Stimulated activated CD8-positive, alpha-beta memory T cell treated with anti-CD3 and anti-CD28 coated beads, Interleukin-4, amount 100 ng/mL, for 1 hour (primary cell): Measurements from ENCODE around the gene HPCAL1.

Experiments
- DNase-seq, 2 donors: peaks; one replicate each; pipeline ENCODE4 v3.0.0-alpha.2; 2020; ENCODE audit warnings: low read depth in 2 of 2, low spot score in 1 of 2

Gene HPCAL1

DNA sequence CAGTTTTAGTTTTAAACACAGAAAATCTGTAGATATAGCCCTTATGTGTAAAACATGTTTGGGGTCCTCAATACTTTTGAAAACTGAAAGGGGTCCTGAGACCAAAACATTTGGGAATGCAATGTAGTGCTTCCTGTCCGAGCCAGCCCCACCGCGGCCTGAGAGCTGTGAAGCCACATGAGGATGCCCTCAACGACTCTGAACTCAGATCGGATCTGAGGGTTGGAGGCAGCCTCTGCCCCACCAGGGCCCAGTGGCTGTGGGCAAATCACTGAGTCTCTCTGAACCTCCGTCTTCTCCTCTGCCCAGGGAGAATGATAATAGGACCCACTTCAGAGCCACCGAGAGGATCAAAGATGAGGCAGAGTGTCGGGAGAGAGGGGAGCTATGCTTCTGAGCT is 33.4 kb upstream of the HPCAL1 start:
- DNase-seq: no peak

DNA sequence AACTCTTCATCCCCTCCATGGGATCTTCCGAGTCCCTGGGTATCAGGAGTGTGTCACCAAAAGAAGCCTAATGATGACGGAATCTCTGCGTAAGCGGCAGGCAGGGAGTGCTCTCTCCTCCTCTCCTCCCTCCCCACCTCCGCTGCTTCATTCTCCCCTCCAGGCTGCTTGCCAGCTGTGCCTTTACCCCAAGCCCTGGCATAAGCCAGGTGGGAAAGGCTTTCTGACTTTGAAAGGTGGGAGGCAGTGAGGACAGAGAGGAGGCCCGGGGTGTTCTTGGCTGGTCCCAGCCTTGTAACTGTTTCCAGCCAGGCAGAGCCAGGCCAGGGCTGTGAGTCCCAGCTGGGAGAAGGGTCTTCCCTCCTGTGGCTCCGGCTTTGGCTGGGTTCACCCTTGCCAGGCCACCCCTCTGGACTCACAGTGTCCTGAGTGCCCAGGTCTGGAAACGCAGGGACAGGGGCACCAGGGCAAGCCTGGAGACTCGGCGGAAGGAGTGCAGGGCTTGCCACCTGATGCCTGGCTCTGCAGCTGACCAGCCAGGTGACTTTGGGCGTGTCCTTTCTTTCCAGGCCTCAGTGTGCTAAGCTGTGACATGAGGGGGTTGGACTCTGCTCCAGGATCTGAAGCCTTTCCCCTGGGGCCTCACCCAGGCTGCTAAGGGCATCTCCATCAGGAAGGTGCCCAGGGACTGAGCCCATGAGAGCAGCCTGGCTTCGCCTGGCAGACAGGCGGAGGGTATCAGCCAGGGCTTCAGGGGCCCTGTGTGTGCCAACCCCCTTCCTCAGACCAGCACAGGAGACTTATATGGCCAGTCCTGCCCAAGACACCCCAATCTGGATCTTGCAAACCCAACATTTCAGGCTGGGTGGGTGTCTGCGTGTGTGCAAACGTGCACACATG is 32.7 kb upstream of the HPCAL1 start:
- no peak for DNase-seq

DNA sequence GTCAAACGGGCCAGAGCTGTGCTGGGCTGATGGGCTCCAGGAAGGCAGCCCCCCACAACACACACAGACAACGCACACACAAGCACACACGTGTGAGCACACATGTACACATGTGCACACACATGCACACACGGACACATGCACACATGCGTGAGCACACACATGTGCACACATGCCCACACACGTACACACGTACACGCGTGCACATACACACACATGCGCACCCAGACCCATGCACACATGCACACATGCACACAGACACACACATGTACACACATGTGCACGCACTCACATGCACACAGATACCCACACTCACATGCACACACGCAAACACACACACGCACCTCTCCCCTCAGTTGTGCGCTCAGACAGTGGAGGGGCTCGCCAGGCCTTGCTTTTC is 31.2 kb upstream of the HPCAL1 start:
- DNase-seq: no peak

DNA sequence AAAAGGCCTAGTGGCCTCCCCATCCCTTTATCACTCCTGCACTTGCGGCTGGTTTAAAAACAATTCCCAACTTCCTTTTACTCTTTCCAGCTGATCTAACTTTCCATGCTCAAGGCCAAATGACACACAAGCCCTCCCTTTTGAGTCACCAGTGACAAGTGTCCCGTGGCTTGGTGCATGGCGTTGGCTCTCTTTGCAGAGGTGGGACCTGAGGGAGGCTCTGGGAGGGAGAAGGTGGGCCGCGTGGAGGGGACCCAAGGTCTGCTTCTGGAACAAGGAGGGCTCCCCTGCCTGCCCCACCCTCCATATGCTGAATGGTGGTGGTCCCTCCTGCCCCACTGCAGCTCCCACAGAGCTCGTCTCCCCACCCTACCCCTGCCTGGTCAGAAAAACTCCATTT is 30.8 kb upstream of the HPCAL1 start:
- no peak for DNase-seq

DNA sequence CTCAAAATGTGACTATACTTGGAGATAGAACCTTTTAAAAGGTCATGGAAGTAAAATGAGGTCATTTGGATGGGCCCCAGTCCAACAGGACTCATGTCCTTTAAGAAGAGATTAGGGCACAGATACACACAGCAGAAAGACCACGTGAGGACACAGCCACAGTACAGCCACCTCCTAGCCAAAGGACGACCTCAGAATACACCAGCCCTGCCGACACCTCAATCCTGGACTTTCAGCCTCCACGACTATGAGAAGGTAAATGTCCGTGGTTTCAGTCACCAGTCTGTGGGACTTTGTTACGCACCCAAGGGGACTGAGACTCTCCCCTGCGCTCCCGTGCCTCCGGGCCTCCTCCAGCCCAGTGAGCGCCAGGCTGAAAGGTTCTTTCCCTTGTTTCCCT is 30.2 kb upstream of the HPCAL1 start:
- no peak for DNase-seq

DNA sequence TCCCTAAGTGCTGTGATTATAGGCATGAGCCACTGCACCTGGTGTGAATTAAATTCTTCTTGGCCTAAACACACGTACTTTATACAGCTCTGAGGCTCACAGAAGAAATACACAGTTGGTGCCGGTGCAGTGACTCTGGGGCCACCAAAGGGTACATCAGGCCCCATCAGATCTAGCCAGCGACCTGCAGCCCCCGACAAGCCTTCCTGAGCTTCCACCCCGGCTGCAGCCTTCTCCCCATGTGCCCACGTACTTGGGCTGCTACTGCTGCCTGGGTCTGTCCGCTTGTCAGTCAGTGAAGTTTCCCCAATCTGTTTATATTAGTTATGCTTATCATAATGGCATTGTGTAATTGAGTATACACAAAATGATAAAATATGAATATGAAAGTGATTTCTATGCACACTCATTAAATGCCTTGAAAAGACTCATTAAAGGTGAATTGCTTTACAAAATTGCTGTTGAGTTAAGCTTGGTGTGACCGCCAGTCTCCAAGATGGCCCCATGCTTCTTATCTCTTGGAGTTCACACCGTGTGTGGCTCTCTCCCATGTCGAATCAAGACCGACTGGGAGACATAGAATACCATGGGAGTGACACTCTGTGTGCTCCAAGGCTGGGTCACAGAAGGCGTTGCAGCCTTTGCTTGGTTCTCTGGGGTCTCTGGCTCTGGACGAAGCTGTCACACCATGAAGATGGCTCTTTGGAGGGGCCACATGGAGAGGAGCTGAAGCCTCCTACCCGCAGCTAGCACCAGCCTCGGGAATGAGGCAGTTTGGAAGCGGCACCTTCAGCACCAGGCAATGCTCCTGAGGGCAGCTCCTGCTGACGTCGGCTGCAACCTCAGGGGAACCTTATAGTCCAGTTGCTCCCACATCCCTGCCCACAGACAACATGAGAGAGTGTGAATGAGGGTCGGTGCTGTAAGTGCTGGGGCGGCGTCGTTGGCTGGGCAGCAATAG is 29.2 kb upstream of the HPCAL1 start:
- DNase-seq: no peak

DNA sequence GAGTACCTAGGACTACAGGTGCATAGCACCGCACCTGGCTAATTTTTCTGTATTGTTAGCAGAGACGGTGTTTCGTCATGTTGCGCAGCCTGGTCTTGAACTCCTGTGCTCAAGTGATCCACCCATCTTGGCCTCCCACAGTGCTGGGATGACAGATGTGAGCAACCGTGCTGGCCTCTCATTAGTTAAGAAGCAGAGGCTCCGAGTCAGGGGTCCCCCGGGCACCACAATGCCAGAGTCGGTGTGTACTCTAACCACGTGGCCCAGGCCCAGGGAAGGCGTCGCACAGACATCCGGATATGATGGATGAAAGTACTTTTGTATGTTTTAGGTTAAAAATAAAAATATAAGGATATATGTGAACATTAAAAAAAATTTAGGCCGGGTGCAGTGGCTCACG is 28.3 kb upstream of the HPCAL1 start:
- no peak for DNase-seq

DNA sequence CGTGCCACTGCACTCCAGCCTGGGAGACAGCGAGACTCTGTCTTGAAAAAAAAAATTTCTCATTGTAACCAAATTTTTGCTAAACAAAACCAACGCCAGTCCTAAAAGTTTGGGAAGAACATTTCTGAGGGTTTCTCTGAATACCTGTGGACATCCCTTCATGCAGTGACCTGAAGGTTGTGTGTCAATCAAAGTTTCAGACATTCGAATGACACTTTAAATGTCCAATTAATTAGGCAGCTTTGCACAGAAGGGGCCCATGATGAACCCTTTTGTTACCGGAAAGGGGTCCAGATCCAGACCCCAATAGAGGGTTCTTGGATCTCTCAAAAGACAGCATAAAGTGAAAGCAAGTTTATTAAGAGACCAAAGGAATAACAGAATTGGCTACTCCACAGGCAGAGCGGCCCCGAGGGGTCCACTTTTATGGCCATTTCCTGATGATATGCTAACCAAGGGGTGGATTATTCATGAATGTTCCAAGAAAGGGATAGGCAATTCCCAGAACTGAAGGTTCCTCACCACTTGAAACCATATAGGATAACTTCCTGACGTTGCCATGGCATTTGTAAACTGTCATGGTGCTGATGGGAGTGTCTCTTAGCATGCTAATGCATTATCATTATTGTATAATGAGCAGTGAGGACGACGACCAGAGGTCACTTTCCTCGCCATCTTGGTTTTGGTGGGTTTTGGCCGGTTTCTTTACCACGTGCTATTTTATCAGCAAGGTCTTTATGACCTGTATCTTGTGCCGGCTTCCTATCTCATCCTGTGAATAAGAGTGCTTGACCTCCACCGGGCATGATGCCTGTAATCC is 27.5 kb upstream of the HPCAL1 start:
- no peak for DNase-seq

DNA sequence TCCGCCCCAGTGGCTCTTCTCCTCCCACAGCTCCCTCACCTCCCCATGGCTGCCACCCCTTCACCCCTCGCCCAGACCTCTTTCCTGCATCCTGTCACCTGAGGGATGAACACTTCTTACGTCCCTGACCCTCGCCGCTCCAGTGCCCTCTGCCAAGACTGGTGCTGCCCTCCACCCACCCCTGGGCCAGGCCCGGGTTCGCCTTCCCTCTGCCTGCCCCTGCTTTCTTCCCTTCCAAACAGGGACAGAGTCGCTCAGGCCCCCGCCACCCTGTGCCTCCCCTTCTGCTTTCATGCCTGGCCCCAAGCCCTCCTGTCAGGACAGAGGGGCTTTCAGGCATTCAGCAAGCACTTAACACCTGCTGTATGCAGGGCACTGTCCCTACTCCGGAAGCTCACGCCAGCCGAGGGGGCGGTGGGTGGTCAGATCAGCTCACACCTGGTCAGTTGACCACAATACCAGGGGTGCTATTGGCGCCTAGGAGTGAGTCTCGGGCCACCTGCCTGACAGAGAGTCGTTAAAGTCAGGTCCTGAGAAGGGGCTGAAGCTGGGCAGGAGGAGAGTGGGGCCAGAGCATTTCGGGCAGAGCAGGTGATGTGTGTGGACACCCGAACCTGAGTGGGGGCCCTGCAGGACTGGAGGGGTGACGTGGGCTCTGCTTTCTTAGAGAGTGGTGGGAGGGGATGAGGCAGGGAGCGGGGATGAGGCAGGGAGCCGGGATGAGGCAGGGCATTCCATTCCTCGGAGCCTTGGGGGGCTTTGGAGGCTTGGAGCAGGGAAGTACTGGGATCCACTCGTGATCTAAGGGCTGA is 26.0 kb upstream of the HPCAL1 start:
- DNase-seq: no peak

DNA sequence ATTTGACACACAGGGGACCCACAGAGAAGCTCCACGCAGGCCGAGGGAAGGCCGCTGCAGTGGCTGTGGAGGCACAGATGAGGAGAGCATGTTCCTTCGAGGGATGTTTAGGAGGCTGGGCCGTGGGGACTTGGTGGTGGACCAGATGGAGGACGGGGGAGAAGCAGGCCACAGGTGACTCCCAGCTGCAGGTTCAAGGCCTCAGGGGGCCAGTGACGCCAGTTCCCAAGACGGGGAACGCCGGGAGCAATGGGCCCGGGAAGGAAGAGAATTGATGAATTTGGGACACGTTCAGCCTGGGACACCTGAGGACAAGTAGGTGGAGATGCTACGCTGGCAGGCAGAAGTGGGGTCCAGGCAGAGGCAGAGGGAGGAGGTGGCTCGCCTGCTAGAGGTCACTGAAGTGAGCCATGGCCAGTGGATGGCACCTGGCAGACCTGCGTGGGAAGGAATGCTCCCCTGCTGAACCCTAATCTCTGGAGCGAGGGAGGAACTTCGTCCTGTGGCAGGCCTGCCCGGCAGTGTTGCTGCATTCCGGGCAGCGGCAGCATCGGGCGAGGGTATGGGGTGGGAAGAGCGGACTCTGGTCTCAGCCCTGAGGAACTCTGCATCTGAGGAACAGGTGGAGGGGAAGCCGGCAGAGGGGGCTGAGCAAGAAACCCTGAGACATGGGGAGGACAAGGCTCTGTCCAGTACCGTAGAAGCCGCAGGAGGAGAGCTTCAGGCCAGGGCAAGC is 25.2 kb upstream of the HPCAL1 start:
- no peak for DNase-seq

DNA sequence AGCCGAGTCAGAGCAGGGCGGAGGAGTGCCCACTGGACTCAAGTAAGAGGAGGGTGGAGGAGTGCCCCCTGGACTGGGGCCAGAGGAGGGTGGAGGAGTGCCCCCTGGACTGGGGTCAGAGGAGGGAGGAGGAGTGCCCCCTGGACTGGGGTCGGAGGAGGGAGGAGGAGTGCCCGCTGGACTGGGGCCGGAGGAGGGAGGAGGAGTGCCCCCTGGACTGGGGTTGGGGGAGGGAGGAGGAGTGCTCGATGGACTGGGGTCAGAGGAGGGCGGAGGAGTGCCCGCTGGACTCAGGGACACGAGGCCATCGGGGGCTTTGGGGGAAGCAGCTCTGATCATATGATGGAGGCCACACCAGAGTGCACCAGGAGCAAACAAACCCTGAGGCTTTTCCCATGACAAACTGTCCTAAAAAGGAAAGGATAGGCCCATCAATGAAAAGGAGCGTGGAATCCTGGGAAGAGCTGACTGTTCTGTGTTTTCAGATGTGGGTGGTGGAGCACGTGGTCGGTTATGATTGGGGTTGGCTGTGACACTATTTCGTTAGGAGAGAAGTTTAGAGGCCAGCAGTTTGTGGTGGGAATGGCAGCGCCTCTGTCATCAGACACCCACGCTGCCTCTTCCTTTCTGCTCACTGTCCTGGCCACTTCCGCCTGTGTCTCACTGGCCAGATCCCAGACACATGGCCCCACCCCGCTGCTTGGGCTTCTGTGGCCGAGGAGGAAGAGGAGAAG is 24.5 kb upstream of the HPCAL1 start:
- no peak for DNase-seq

DNA sequence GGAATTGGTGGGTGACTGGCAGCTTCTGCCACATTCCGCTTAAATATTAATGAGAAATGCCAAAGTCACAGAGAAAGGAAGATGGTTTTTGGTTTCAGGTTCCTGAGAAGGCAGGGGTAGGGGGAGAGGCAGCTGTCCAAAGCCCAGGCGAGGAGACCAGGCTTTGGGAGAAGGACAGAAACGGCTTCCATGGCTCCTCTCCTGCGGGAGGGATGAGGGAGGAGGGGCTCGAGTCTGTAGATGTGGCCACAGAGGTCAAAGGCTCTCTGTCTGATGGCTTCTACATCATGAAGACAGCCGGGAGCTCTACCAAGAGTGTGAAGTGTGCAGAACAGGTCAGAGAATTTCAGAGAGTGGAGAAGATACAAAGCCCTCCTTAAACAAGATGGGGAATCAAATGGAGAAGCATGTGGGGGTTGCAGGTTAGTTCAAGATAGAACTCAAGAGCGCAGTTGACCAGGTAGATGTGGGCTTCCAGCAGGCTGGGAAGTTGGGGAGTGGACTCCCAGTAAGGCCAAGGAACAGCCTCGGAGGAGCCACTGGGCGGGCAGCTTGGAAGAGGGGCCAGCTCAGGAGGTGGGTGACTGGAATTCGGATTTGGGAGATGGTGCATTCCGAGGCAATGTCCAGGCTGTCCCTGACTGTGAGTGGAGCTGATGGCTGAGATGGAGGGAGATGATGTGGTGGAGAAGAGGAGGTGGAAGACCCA is 23.8 kb upstream of the HPCAL1 start:
- no peak for DNase-seq

DNA sequence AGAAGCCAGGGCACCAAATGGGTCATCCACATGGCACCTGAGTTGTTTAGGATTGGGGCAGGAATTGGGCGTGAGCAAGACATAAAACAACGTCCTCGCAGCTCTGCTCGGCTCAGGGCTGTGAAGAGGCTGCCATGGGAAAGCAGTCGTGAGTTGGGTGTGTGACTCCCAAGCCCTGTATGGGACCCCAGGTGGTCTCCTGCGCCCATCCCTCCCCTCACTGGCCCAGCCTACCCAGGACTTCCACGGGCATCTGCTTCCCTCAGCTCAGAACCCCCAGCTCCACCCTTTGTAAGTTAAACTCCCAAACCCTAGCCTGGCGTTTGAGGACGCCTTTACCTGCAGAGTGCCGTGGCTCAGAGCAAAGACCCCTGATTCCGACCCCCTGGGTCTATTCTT is 23.2 kb upstream of the HPCAL1 start:
- no peak for DNase-seq

DNA sequence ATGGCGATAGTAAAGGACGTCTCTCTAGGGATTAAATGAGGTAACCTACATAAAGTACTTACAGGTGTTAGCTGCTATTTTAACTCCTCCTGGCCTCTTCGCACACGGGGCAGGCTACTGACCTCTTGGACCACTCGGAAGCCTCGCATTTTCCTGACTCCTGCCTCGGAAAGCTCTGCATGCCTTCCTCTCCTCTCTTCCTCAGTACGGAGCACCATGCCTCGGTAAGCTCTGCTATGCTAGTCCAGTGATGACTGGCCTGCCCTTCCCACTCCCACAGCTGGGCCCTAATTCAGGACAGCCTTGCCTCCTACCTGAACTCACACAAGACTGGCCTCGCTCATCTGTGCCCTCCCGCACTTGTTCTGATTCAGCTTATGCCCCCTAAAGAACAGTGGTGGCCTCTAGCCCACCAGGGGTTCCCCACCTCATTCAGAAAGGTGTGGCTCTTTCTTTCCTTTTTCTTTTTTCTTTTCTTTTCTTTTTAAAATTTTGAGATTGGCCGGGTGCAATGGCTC is 22.7 kb upstream of the HPCAL1 start:
- no peak for DNase-seq

DNA sequence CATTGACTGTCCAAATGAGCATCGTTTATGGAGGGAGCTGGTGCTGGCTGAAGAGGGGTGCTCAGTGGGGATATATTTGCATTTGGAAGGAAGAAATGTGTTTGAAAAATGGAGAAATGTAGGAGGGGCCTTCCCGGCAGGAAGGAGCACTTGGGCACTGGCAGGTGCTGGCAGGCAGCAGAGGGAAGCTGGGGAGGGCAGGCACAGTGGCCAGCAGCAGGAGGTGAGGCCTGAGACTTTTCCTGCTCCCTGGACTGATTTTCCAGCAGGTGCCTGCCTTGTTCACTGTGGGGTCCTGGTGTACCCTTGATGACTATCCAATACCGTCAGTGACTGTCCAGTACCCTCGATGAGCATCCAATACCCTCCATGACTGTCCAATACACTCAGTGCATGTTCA is 20.8 kb upstream of the HPCAL1 start:
- DNase-seq: no peak

DNA sequence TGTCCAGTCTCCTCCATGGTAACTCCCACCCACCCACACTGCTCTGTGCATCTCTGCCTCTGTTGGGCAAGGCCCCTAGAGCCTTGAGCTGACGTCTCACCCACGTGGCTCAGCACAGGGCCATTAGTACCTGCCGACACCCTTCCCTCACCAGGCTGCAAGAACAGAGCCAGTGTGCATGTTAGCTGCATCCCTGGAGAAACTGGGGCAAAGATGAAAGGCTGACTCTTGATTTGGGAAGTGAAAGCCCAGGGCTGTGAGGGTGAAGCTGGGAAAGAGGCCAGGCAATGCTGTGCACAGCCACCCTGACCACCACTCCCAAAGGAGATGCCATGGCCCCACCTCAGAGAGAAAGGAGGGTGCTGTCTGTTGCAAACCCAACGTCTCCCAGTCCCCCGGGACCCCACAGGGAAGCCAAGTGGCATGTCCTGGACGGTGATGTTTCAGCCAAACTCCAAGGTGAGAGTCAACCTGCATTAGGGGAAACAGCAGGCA is 20.0 kb upstream of the HPCAL1 start:
- no peak for DNase-seq

DNA sequence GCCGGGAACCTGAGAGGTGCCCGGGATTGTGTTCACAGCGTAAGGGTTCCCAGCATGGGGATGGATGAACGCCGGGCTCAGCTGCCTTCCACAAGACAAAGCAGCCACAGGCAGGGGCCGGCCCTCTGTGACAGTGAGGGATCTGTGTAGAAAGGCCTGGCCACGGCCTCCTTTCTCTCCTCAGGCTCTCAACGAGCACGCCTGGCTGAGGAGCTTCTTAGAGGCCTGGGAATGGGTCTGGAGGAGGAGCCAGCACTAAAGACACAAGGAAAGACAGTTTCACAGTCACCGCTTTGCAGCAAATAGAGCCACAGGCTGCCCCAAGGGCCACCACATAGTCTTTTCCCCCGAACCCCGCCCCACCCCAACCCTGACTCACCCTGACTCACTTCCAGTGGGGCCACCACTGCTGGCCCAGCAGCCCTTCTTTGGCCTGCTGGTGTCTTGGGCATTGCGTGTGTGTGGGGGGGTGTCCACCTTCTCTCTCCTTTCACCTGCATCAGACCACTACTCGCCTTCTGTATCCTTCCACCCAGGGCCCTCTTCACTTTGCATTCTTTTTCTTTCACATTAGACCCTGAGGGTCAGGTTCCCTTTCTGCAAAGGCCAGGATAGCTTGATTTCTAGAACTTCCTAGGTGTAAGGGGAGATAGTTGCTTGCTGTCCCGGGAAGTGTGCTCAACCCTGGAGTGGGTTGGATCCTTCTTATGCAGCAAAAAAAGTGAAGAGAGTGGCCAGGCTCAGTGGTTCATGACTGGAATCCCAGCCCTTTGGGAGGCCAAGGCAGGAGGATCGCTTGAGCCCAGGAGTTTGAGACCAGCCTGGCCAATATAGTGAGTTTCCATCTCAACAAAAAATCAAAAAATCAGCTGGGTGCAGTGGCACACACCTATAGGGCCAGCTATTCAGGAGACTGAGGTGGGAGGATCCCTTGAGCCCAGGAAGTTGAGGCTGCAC is 19.3 kb upstream of the HPCAL1 start:
- DNase-seq: no peak
